ENCODE measurements around the gene RHCG. TPM values are rescaled to one million over a fixed set of nuclear protein-coding genes. Genes with fewer than 3 reads are reported as not detected.

The RHCG gene
- polyA plus RNA-seq, 1 donor from 2014 or later = not detected

GRCh38 chr15:89494941-89495637 is 1.3 kb downstream of the RHCG start:
- H3K27ac Mint-ChIP-seq = no peak overlapping the region
- no peaks in the 10 kb centered on the region for H3K36me3 Mint-ChIP-seq
- peaks cover 0 to 3% (median 2%) of the 10 kb centered on the region in 3 donors for H3K4me1 Mint-ChIP-seq
- H3K27me3 Mint-ChIP-seq = peaks cover 33% of the 10 kb centered on the region
- no peak overlapping the region for H3K4me3 Mint-ChIP-seq
- no peaks in the 10 kb centered on the region for H3K9me3 Mint-ChIP-seq

DNA sequence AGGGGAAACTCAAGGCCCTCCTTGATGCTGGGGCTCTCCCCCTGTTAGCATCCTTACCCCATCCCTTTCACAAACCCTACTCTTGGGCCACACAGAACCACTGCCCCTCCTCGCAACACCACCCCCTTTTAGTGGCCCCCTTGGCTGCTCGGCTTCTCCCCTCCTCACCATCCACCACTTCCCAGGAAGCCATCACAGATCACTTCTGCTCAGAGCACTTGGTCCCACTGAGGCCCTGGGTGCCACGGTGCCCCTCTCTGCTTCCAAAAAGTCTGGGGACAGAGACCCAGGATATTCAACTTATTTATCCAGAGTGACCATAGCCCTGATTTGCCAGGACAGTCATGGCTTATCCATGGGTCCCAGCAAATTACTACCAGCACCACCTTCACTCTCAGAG is 2.4 kb downstream of the RHCG start:
- peaks cover 36% of the 10 kb centered on the region for H3K27me3 Mint-ChIP-seq
- no peak overlapping the region for H3K4me3 Mint-ChIP-seq
- peaks cover 2% of the 10 kb centered on the region for H3K36me3 Mint-ChIP-seq
- peak overlapping the region in 1 of 3 donors; percentile 22 for H3K27ac Mint-ChIP-seq
- H3K9me3 Mint-ChIP-seq = no peaks in the 10 kb centered on the region
- H3K4me1 Mint-ChIP-seq = peaks cover 0 to 3% (median 2%) of the 10 kb centered on the region in 3 donors

DNA sequence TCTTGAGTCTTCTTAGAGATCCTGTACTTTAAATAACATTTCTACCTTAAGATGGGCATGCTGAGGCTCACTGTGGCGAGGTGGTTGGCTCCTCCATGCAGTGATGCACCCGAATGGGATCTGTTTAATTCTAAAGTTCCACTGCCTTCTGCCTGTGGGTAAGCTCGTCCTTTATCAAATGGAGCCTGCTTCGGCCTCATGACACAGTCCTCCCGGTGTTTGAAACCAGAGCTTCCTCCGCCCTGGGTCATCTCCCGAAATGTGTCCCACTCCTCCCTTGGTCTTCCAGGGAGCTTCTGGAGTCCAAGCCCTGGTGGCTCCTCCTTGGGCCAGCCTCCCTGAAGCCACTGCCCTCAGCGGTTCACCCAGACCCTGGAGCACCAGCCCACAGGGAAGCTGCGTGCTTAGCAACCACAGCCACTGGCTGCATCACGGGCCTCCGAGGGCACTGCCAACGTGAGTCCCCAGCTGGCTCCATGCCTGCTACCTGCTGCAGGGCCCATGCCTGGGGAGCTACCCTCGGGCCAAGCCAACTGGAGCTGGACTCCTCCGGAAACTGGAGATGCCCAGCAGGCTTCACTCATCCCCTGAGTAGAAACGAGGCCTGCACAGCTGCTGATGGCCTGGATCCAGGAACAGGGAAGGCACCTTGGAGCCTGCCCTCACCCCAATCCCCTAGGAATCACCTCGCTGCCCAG is 3.3 kb downstream of the RHCG start:
- H3K27me3 Mint-ChIP-seq = peaks cover 41% of the 10 kb centered on the region
- no peak overlapping the region for H3K27ac Mint-ChIP-seq

DNA sequence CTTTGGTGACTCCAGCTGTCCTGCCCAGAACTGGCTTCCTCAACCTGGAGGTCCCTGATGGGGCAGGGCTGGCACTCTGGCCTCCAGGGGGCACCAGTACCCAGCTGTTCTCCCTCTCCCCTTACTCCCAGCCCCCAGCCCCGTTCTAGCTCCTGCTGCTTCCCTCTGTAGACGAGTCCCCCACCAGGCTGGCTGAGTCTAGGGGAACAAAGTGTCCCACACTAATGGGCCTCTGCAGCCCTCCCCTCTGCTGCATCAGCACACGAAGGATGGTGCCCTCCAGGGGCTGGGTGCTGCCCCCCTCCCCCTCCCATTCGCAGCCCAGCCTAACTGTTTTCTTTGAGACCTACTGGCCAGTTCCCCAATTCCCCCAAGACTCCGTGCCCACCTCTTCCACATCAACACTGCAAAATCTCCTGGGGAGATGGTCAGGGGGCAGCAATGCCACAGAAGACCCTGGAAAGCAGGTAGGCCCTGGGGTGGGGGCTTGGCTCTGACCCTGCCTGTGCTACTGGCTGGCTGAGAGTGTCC is 4.2 kb downstream of the RHCG start:
- Mint-ChIP-seq H3K9me3 (no peaks in the 10 kb centered on the region), H3K27ac (no peak overlapping the region), H3K4me1 (peaks cover 0 to 3% (median 2%) of the 10 kb centered on the region in 3 donors), H3K36me3 (peaks cover 2% of the 10 kb centered on the region), H3K4me3 (no peak overlapping the region), H3K27me3 (peaks cover 44% of the 10 kb centered on the region)

More for the DNA sequence above, 3.3 kb downstream of the RHCG start:
- Mint-ChIP-seq H3K4me3 (peak overlapping the region in 1 of 4 donors; percentile 39), H3K9me3 (no peaks in the 10 kb centered on the region), H3K4me1 (peaks cover 0 to 3% (median 2%) of the 10 kb centered on the region in 3 donors), H3K36me3 (peaks cover 2% of the 10 kb centered on the region)

GRCh38 chr15:89490814-89491315 is 5.5 kb downstream of the RHCG start:
- H3K4me3 Mint-ChIP-seq = no peak overlapping the region
- H3K4me1 Mint-ChIP-seq = peaks cover 1 to 4% (median 1%) of the 10 kb centered on the region in 3 donors
- peaks cover 2% of the 10 kb centered on the region for H3K36me3 Mint-ChIP-seq
- no peak overlapping the region for H3K27ac Mint-ChIP-seq
- no peaks in the 10 kb centered on the region for H3K9me3 Mint-ChIP-seq
- H3K27me3 Mint-ChIP-seq = peaks cover 44% of the 10 kb centered on the region

GRCh38 chr15:89490081-89490813 is 6.1 kb downstream of the RHCG start:
- Mint-ChIP-seq H3K4me3 (no peak overlapping the region), H3K4me1 (peaks cover 3 to 8% (median 7%) of the 10 kb centered on the region in 3 donors), H3K9me3 (no peaks in the 10 kb centered on the region), H3K27me3 (peaks cover 41% of the 10 kb centered on the region), H3K36me3 (peaks cover 2% of the 10 kb centered on the region), H3K27ac (no peak overlapping the region)

GRCh38 chr15:89489376-89489775 is 7.0 kb downstream of the RHCG start:
- peaks cover 2% of the 10 kb centered on the region for H3K36me3 Mint-ChIP-seq
- no peak overlapping the region for H3K4me3 Mint-ChIP-seq
- H3K4me1 Mint-ChIP-seq = peaks cover 3 to 8% (median 7%) of the 10 kb centered on the region in 3 donors
- no peaks in the 10 kb centered on the region for H3K9me3 Mint-ChIP-seq
- peaks cover 35% of the 10 kb centered on the region for H3K27me3 Mint-ChIP-seq
- no peak overlapping the region for H3K27ac Mint-ChIP-seq

DNA sequence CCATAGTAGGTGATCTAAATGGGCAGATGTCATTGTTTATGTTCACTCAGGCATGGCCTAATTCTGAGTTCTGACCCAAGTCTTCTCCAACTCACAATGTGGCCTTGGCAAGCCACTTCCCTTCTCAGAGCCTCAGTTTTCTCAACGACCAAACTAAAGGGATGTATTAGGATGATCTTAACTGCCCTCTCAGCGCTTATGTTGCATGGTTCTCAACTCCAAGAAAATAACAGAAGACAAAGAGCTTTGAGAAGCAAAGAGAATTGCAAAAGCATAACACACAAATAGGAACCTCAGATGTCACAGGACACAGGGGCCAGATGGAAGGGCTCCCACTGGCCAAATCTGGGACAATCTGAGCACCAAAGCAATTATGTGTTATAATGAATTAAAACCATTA is 8.6 kb downstream of the RHCG start:
- no peak overlapping the region for H3K27ac Mint-ChIP-seq
- peaks cover 2% of the 10 kb centered on the region for H3K36me3 Mint-ChIP-seq
- H3K4me3 Mint-ChIP-seq = no peak overlapping the region
- peaks cover 30% of the 10 kb centered on the region for H3K27me3 Mint-ChIP-seq
- H3K9me3 Mint-ChIP-seq = no peaks in the 10 kb centered on the region
- peaks cover 3 to 8% (median 7%) of the 10 kb centered on the region in 3 donors for H3K4me1 Mint-ChIP-seq

GRCh38 chr15:89486726-89487050 is 9.7 kb downstream of the RHCG start:
- H3K9me3 Mint-ChIP-seq = no peaks in the 10 kb centered on the region
- peaks cover 2% of the 10 kb centered on the region for H3K36me3 Mint-ChIP-seq
- H3K27me3 Mint-ChIP-seq = peaks cover 34% of the 10 kb centered on the region
- peak overlapping the region in 3 of 4 donors; percentile 54 to 83 (median 73) for H3K4me3 Mint-ChIP-seq
- peaks cover 3 to 8% (median 7%) of the 10 kb centered on the region in 3 donors for H3K4me1 Mint-ChIP-seq
- H3K27ac Mint-ChIP-seq = peak overlapping the region in 1 of 3 donors; percentile 71

GRCh38 chr15:89483079-89483478 is 13.3 kb downstream of the RHCG start:
- H3K27ac Mint-ChIP-seq = no peak overlapping the region
- peaks cover 1% of the 10 kb centered on the region for H3K36me3 Mint-ChIP-seq
- H3K9me3 Mint-ChIP-seq = no peaks in the 10 kb centered on the region
- H3K4me1 Mint-ChIP-seq = peaks cover 5 to 8% (median 7%) of the 10 kb centered on the region in 3 donors
- H3K27me3 Mint-ChIP-seq = peaks cover 41% of the 10 kb centered on the region
- H3K4me3 Mint-ChIP-seq = no peak overlapping the region

- no peak overlapping the region for H3K27ac Mint-ChIP-seq
- H3K9me3 Mint-ChIP-seq = no peaks in the 10 kb centered on the region
- peaks cover 39% of the 10 kb centered on the region for H3K27me3 Mint-ChIP-seq
- H3K4me3 Mint-ChIP-seq = no peak overlapping the region
- H3K36me3 Mint-ChIP-seq = peaks cover 1% of the 10 kb centered on the region
- H3K4me1 Mint-ChIP-seq = peaks cover 5 to 8% (median 7%) of the 10 kb centered on the region in 3 donors
Measured at GRCh38 chr15:89482139-89482538, 14.2 kb downstream of the RHCG start.

GRCh38 chr15:89480505-89480904 is 15.9 kb downstream of the RHCG start:
- H3K4me3 Mint-ChIP-seq = peak overlapping the region in 1 of 4 donors; percentile 44
- H3K27ac Mint-ChIP-seq = no peak overlapping the region
- H3K4me1 Mint-ChIP-seq = peaks cover 0 to 3% (median 2%) of the 10 kb centered on the region in 3 donors
- peaks cover 27% of the 10 kb centered on the region for H3K27me3 Mint-ChIP-seq
- H3K36me3 Mint-ChIP-seq = peaks cover 1% of the 10 kb centered on the region
- H3K9me3 Mint-ChIP-seq = no peaks in the 10 kb centered on the region

DNA sequence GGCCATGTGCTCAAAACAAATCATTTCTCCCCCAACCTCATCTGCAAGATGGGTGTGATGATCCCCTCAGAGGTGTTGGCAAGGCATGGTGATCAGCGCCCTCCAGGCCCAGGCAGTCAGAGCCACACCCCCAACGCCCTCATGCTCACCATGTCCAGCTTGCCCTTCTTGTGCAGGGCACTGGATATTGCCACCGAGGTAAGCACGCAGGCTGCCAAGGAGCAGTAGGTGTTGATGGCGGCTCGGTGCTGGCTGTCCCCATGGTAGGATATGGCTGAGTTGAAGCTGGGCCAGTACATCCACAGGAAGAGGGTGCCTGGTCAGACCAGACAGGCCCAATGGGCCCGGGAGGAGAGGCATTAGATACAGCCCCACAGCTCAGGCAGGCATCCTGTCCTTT is 17.2 kb downstream of the RHCG start:
- H3K4me3 Mint-ChIP-seq = no peak overlapping the region
- peaks cover 1% of the 10 kb centered on the region for H3K36me3 Mint-ChIP-seq
- no peaks in the 10 kb centered on the region for H3K9me3 Mint-ChIP-seq
- H3K27ac Mint-ChIP-seq = no peak overlapping the region
- peaks cover 0 to 2% (median 0%) of the 10 kb centered on the region in 3 donors for H3K4me1 Mint-ChIP-seq
- peaks cover 26% of the 10 kb centered on the region for H3K27me3 Mint-ChIP-seq

- no peak overlapping the region for H3K27ac Mint-ChIP-seq
- peaks cover 0 to 2% (median 0%) of the 10 kb centered on the region in 3 donors for H3K4me1 Mint-ChIP-seq
- H3K9me3 Mint-ChIP-seq = no peaks in the 10 kb centered on the region
- peaks cover 1% of the 10 kb centered on the region for H3K36me3 Mint-ChIP-seq
- peaks cover 23% of the 10 kb centered on the region for H3K27me3 Mint-ChIP-seq
- peak overlapping the region in 1 of 4 donors; percentile 5 for H3K4me3 Mint-ChIP-seq
Measured at GRCh38 chr15:89477411-89478242, 18.8 kb downstream of the RHCG start.
